Measurements from ENCODE around the gene RNF207.
"Not testable (repeated sequence)": the region's sequence is repeated elsewhere in the genome, so short reads cannot be mapped to it uniquely, and the experiment has no call there.

The RNF207 gene

DNA sequence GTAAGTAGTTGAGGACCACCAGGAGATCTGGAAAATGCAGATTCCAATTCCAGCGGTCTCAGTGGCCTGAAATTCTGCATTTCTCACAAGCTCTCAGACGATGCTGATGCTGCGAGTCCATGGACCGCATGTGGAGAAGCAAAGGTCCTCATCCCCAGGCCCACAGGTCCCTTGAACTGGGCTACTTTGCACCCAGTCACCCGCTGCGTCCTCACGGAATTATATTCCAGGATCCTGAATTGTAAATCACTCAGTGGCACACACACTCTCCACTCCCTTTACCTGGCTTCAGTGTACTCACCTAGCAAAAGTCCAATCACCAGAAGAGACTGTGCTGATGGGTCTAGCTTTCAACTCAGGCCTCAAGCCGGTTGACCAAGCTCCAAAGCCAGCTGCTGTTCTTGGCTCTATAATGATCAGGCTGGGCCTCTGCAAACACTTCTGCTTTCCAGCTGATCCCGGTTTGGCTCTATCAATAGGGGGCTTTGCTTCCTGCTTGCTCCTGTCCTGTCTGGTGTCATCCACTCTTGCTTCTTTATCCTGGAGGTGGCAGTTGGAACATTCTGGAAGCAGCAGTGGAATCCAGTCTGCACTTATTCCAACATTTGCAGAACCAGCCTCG, 5.6 kb upstream of the RNF207 start:
- no peak for DNase-seq

DNA sequence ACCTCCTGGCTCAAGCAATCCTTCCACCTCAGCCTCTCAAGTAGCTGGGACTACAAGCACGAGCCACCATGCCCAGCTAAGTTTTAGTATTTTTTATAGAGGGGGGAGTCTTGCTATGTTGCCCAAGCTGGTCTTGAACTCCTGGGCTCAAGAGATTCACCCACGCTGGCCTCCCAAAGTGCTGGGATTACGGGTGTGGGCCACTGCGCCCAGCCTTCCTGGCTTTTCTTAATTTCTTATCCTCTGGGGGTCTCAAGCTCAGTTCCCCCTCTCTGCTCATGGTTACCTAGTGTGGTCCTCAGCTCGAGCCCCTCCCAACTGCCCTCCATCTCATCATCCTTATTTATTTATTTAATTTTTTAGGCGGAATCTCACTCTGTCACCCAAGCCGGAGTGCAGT, 3.7 kb upstream of the RNF207 start:
- DNase-seq: no peak

DNA sequence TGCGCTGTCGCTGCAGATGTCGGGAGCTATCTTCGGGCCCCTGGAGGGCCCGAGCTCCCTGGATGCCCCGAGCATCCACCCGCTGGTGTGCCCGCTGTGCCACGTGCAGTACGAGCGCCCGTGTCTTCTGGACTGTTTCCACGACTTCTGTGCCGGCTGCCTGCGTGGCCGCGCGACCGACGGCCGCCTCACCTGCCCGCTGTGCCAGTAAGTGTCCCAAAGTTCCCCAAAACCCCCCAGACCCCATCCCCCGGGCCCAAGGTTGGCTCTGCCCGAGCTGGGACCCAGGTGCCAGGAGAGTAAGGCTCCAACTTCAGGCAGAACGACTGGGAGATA, 569 bp downstream of the RNF207 start:
- no peak for DNase-seq

DNA sequence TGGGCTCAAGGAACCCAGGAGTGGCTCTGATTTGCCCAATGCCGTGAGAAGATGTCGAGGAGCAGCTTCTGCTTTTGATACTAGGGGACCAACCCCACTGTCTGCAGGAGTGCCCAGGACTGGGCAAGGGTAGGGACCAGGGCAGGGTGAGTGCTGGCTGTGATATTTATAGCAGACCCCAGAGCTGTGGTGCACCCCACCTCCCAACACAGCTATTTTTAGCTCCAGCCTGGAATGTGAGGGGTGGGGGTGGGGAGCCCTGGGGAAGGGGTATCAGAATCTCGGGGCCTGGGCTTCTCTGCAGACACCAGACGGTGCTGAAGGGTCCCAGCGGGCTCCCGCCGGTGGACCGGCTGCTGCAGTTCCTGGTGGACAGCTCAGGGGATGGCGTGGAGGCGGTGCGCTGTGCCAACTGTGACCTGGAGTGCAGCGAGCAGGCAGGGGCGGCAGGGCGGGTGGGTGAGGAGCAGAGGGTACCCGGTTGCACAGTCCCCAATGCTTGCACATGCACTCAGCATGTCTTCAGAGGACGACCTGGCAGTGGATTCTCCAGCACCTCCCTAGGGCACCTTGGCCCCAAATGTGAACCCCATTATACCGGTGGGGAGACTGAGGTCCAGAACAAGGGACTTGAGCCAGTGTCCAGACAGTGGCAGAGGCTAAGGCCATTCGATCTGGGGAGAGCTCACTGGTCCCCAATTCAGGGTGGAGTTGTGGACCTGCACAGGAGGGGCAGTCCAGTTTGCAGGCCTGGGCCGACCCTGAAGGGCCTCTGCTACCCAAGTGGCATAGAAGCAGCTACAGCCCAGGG, 1.4 kb downstream of the RNF207 start:
- DNase-seq: no peak

- no peak for DNase-seq
These were observed 2.0 kb downstream of the RNF207 start for GRCh38 chr1:6207921-6208320.

DNA sequence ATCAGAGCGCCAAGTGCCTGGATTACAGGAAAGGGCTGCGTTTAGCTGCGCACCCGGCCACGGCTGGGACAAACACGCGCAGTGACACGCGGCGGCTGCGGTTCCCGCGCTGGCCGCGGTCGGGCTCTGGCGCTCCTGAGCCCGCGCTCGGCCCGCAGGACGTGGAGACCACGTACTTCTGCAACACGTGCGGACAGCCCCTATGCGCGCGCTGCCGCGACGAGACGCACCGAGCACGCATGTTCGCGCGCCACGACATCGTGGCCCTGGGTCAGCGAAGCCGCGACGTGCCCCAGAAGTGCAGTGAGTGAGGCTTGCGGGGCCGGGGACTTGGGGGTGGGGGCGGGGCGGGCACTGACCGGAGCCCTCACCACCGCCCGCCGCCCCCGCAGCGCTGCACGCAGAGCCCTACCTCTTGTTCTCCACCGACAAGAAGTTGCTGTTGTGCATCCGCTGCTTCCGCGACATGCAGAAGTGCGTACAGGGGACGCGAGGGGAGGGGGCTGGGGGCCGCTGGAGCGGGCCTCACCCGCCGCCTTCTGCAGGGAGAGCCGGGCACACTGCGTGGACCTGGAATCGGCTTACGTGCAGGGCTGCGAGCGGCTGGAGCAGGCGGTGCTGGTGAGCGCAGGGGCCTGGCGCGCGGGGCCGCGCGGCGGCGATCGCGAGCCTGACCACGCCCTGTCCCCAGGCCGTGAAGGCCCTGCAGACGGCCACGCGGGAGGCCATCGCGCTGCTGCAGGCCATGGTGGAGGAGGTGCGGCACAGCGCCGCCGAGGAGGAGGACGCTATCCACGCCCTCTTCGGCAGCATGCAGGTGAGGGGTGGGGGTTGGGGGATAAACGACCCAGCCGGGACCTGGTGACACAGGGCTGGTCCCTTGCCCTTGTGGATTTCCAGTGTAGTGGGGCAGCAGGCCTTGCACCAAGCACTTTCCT, 3.1 kb downstream of the RNF207 start:
- DNase-seq: peak; percentile 51

GRCh38 chr1:6209661-6210580, 4.0 kb downstream of the RNF207 start:
- peak; percentile 46 for DNase-seq

GRCh38 chr1:6210591-6211355, 4.9 kb downstream of the RNF207 start:
- no peak for DNase-seq

GRCh38 chr1:6211731-6212130, 5.8 kb downstream of the RNF207 start:
- DNase-seq: no peak

DNA sequence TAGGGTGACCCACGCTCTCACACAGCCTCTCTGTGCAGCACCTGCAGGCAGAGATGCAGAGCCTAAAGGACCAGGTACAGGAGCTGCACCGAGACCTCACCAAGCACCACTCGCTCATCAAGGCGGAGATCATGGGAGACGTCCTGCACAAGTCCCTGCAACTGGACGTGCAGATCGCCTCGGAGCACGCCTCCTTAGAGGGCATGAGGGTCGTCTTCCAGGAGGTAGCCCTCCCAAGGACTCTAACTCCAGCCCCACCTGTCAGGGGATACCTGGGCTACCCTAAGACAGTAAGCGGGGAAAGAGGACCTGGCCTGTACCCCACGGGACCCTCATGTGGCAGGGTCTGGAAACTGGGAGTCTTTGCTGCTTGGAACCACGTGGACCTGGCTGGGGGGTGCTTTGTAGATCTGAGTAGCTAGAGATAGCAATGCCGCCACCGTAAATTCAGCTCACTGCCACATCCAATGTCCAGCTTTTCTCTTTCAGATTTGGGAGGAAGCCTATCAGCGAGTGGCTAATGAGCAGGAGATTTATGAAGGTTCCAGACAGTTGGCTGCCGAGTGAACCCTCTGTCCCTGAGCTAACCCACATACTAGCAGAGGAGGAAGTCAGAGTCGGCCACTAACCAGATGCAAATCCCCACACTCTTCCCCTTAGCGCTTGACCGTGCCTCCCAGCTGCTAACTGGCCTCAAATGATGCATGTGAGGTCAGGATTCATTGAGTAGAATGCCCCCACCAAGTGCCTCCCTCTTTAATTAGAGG, 6.5 kb downstream of the RNF207 start:
- no peak for DNase-seq

DNA sequence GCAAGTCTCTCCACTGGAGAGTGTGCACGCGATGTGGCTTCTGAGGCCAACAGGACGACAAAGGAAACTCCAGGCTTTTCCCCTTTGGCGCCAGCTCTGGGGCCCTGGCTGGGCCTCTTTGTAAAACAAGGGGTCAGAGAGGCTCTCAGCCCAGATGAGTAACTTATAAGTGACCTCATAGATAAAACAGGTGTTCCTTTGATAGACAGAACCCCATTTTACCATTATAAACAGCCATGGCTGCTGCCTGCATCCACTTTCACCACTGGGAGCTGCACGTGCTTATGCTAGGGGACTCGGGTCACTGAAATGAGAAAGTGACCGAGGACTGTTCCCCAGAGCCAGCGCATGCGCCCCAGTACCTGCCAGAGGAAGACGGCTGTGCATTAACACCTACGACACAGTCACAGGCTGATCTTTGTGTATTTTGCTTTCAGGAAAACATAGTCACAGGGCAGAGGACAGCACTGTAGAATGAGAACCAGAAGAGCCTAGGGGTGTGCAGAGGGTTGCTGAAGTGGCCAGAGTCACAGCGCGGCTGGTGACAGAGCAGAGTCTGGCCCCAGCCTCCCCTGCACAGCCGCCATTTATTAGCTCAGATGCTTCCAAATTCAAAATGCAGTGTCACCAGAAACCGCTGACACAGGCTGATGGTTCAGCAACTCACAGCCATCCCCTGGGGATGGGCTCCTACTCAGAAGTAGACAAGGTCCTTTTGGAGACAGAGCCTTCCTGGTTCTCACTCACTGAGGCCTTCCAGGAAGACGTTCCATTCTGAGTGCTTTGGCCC, 12.7 kb downstream of the RNF207 start:
- DNase-seq: no peak

- DNase-seq: not testable (repeated sequence)
These were observed 13.7 kb downstream of the RNF207 start for GRCh38 chr1:6219641-6220040.

DNA sequence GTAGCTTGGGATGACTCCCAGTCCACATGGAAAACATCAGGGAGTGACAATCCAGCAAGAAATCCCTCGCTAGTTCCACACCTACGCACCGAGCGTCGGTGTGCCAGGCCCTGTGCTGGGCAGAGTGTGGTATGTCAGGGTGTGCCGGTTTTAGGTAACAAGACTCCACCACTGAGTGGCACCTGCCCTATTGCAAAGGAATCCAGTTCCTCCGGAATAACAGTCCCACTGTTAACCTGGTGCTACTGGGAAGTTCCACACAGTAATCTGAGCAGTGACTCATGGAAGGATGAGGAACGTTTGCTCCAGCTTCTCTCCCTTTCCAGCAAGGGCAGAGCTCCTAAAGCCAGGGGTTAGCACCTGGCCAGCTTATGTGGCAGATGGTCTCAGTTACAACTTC, 14.3 kb downstream of the RNF207 start:
- DNase-seq: no peak

DNA sequence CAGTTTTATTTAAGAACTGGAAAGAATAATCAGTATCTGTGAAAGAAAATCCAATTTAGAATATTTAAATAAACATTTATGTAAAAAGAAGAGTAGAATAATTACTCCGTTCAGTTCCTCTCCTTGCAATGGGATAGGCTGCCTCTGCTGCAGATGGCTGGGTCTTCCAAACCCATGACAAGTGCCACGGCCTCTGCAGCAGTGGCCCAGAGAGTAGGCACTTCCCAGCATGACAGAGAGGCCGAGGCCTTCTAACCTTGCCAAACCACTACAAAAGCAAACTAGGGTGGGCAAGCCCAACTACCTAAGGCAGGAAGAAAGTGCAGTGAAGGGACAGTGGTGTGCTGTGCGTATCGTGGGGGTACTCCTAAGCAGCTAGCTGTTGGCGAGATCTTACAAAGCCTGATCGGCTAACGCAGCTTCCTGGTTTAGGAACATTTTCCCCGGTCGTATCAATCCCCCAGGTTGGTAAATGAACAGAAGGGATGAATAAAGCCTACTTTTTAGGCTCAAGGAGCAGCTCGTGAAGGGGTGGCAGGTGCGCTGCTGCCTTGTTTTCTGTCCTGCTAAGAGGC, 15.4 kb downstream of the RNF207 start:
- no peak for DNase-seq

- no peak for DNase-seq
These were observed 16.7 kb downstream of the RNF207 start for GRCh38 chr1:6222636-6223035.

DNA sequence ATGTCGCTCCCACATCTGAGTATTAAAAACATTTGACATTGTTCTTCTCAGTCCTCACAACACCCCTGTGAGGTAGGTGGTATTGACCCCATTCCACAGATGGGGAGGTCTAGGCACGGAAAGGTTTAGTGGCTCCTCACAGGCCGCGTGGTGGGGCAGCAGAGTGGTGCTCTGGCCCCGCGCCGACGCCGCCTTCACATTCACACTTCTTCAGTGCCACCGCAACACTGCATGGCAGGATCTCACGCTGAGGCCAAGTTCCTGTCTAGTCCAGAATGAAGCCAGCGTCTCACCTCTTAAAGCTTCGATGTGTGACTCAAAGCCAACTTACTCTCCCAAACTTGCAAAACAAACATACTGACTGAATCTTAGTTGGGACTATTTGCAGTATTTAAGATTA, 17.7 kb downstream of the RNF207 start:
- DNase-seq: no peak

GRCh38 chr1:6224718-6225117, 18.8 kb downstream of the RNF207 start:
- no peak for DNase-seq

- DNase-seq: no peak
These were observed 19.7 kb downstream of the RNF207 start for GRCh38 chr1:6225651-6226050.

DNA sequence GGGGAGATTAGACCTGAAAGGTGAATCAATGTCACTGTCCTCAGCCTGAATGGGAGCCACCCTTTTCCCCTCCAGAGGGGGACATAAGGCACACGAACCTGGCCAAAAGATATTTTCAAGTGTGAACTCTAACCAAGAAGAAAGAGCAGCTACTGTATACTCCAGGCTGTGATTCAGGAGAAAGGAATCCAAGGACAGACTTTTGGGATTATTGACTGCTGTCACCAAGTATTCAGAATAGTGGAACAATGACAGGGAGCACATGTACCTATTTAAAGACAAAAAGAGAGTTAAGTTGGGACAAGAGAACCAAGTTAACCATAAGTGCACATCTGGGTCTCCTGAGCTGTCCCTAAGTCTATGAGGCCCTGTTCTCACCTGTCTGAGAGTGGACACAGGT, 27.5 kb downstream of the RNF207 start:
- no peak for DNase-seq
